ENCODE results near the gene CPNE6. TPM values are rescaled to one million over a fixed set of nuclear protein-coding genes. Genes with fewer than 3 reads are reported as not detected.

The CPNE6 gene
- polyA plus RNA-seq, 1 donor from 2014 or later, result not detected

- Mint-ChIP-seq H3K36me3 (peaks cover under 1% of the 10 kb centered on the region), H3K9me3 (no peaks in the 10 kb centered on the region), H3K4me1 (peaks cover 22 to 26% (median 26%) of the 10 kb centered on the region in 3 donors), H3K4me3 (peak overlapping the region; percentile 83 to 94 (median 88)), H3K27ac (peak overlapping the region; percentile 77 to 93 (median 92)), H3K27me3 (no peaks in the 10 kb centered on the region)
These were observed 20.1 kb upstream of the CPNE6 start for GRCh38 chr14:24051176-24051788.

DNA sequence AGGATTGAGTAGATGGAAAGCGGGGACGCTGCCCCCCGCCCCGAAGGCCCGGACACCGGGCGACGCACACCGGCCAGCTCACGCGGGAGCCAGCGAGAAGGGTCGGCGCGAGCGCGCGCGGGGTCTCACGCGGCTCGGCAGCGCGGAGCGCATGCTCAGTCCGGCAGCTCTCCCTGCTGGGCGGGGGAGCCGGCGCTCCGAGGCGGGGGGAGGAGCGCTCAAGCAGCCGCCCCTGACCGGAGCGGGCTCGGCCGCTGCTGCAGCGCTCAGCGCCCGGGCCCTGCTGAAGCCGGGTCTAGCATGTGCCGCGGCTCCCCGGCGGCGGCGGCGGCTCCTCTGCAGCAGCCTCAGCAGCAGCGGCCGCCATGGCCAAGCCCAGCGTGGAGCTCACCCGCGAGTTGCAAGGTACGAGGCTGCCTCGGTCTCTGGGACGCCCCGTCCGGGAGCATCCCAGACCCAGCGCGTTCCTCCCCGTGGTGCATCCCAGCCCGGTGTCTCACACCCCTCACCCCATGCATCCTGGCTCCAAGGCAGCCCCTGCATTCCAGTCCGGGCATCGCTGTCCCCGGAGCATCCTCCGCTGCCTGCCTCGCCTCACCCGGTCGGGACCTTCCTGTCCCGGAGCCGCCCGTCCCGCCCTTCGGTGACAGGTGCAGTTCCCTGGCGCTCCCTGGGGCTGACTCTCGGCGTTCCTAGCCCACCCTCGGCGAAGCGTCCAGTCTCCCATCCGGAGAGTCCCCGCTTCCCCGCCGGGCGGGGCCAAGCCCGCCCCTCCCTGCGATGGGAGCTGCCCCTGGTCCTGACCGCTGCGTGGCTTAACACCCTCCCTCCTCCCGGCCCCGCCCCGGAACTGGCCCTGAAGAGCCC lies 19.3 kb upstream of the CPNE6 start, which contains the start of gene CARMIL3:
Gene CARMIL3, plus strand, starts transcription at position 221 of the 867 bp plus-strand sequence. Its CDS starts 145 bp downstream, at position 366.
- Mint-ChIP-seq H3K36me3 (peaks cover 3% of the 10 kb centered on the region), H3K9me3 (no peaks in the 10 kb centered on the region)

DNA sequence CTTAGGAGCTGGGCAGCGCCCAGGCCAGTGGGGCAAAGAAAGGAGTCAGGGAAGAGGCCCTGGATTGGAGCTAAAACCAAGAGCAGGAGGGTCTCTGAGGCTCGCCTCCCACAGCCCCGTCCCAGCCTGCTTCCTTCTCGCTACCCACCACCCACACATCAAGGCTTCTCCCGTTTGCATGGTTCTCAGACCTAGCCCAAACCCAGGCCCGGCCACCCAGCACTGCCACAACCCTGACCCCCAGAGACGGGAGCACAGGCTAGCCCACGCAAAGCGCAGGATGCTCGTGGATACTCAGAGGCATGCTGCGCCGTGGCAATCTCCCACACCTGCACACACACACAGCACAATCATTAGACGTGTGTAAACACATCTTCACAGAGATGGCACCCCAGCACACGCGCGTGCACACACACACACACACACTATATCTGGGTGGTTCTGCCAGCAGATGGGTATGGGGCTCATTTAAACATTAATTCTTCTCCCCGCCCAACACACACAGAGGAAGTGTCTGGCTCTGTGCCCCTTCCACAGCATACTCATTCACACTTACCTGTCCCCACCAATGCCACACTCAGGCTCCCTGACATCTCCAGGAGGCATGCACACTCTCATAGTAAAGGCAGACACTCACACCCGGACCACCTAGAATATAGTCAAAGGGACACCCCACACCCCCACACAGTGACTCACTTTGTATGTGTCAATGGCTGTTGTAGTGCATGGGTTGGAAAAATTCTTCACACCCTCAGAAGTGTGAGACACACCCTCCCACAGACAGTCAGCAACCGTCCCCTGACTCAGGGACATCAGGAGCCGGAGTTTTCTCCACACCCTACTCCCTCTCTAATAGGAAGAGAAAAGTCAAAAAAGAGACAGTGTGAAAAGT lies 18.5 kb upstream of the CPNE6 start:
- Mint-ChIP-seq H3K36me3 (peaks cover 3% of the 10 kb centered on the region), H3K27me3 (no peaks in the 10 kb centered on the region), H3K4me1 (peaks cover 22 to 26% (median 26%) of the 10 kb centered on the region in 3 donors), H3K27ac (peak overlapping the region in 2 of 3 donors; percentile 11 to 16), H3K4me3 (peak overlapping the region; percentile 66 to 84 (median 82)), H3K9me3 (no peaks in the 10 kb centered on the region)

More for the DNA sequence above, 19.3 kb upstream of the CPNE6 start, which contains the start of gene CARMIL3:
- Mint-ChIP-seq H3K4me3 (peak within 1 kb of the TSS; percentile 83 to 94 (median 88)), H3K27ac (peak within 1 kb of the TSS; percentile 77 to 93 (median 92)), H3K27me3 (no peaks in the 10 kb centered on the region), H3K4me1 (peaks cover 22 to 26% (median 26%) of the 10 kb centered on the region in 3 donors)

DNA sequence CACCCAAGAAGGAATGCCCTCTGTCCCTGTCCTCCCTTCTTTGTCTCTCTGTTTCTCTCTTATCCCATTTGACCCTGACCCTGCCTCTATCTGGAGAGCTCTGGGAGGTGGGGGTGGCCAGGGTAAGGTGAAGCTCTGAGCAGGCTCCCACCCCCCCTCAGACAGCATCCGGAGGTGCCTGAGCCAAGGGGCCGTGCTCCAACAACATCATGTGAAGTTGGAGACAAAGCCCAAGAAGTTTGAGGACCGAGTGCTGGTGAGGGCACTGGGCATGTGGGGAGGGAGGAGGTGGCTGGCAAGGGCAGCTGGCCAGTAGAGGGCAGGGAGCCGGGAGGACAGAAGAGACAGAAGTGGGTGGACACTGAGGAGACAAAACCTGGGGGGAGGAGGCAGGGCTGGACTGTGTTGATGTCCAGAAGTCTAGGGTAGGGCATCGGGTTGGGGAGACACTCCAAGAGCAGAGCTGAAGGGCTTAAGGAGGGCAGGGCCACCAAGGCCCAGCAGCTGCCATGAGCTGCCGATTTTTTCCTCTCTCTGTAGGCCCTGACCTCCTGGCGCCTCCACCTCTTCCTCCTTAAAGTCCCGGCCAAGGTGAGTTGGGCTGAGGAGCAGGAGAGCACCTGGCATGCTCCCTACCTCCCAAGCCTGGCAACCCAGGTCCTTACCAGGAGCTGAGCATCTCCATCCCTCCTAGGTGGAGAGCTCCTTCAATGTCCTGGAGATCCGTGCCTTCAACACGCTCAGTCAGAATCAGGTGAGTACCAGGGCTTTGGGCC lies 17.6 kb upstream of the CPNE6 start:
- Mint-ChIP-seq H3K4me3 (peak overlapping the region; percentile 66 to 84 (median 82)), H3K27ac (peak overlapping the region in 1 of 3 donors; percentile 53), H3K27me3 (peaks cover 2% of the 10 kb centered on the region), H3K4me1 (peaks cover 21 to 30% (median 24%) of the 10 kb centered on the region in 3 donors), H3K36me3 (peaks cover 5% of the 10 kb centered on the region), H3K9me3 (no peaks in the 10 kb centered on the region)

GRCh38 chr14:24054324-24054641 lies 17.1 kb upstream of the CPNE6 start:
- peaks cover 17 to 25% (median 18%) of the 10 kb centered on the region in 3 donors for H3K4me1 Mint-ChIP-seq

DNA sequence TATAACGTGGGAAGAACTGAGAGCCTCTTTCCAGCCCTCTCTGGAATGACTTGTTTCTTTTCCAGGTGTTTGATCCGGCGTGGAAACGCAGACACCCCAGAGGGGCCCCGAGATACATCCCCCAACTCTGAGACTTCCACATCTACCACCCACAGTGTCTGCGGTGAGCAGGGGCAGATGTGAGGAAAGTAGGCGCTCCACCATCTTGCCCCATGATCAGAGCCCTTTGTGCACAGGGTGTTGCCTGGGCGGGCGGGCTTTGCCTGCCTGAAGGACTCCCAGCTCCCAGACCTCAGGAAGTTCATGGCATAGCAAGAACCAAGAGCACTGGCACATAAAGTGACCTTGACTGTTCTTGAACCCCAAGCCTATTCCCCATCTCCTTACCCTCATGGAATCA lies 16.7 kb upstream of the CPNE6 start:
- Mint-ChIP-seq H3K9me3 (no peaks in the 10 kb centered on the region), H3K27me3 (peaks cover 2% of the 10 kb centered on the region), H3K27ac (no peak overlapping the region), H3K4me1 (peaks cover 16 to 24% (median 17%) of the 10 kb centered on the region in 3 donors), H3K36me3 (peaks cover 5% of the 10 kb centered on the region), H3K4me3 (peak overlapping the region in 1 of 4 donors; percentile 67)

More at GRCh38 chr14:24054324-24054641, 17.1 kb upstream of the CPNE6 start:
- peaks cover 2% of the 10 kb centered on the region for H3K27me3 Mint-ChIP-seq
- peaks cover 5% of the 10 kb centered on the region for H3K36me3 Mint-ChIP-seq
- no peak overlapping the region for H3K27ac Mint-ChIP-seq
- H3K9me3 Mint-ChIP-seq, result no peaks in the 10 kb centered on the region
- peak overlapping the region in 1 of 4 donors; percentile 84 for H3K4me3 Mint-ChIP-seq

DNA sequence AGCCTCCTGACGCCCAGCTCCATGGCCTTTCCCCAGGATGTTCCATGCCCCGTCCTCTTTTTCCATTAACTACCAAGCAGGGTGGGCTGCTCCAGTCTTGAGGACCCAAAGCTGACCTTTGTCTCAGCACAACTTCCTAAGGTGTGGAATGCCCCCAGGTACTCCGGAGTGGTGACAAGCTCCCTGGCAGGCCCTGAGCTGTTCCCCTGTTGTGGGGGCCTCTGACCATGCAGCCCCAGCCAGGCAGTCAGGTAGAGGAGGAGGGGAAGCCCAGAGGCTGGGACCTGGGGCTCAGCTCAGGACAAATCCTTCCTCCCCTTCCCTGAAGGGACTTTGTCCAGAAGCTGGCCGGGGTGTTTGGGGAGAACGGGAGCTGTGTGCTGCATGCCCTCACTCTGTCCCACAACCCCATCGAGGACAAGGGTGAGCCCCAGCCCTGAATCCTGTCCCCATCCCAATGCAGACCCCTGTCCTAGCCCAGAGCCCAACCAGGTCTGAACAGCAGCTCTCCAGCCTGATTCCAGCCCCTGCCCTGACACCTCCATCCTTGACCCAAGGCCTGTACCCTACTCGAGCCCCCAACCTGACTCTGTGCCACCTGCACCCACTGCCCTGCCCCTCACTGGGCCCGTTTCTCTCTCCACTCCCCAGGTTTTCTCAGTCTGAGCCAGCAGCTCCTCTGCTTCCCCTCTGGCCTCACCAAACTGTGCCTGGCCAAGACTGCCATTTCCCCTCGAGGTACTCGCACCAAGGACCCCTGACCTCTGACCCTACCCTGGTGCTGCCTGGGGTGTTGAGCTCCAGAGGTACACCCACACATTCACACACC lies 15.2 kb upstream of the CPNE6 start:
- H3K9me3 Mint-ChIP-seq, result no peaks in the 10 kb centered on the region

DNA sequence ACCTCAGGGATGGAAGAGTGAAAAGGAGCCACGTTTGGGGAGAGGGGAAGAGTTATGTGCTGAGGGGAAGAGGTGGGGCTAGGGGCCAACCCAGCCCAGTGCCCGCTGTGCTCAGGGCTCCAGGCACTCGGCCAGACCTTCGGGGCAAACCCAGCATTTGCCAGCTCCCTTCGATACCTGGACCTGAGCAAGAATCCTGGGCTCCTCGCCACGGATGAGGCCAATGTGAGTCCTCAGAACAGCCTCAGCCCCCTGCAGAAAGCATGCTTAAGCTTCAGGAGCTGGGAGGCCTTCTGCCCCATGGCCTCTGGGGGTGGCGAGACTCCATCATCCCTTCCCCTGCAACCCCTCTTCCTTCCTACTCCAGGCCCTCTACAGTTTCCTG lies 14.6 kb upstream of the CPNE6 start:
- Mint-ChIP-seq H3K36me3 (peaks cover 7% of the 10 kb centered on the region), H3K4me3 (no peak overlapping the region), H3K9me3 (no peaks in the 10 kb centered on the region), H3K27me3 (peaks cover 2% of the 10 kb centered on the region), H3K27ac (no peak overlapping the region), H3K4me1 (peaks cover 10 to 11% (median 10%) of the 10 kb centered on the region in 3 donors)

More for the DNA sequence above, 15.2 kb upstream of the CPNE6 start:
- Mint-ChIP-seq H3K4me1 (peaks cover 11 to 12% (median 11%) of the 10 kb centered on the region in 3 donors), H3K36me3 (peaks cover 7% of the 10 kb centered on the region), H3K27ac (no peak overlapping the region), H3K4me3 (peak overlapping the region in 1 of 4 donors; percentile 47), H3K27me3 (peaks cover 2% of the 10 kb centered on the region)

- Mint-ChIP-seq H3K4me1 (peaks cover 10 to 11% (median 10%) of the 10 kb centered on the region in 3 donors), H3K4me3 (no peak overlapping the region), H3K27ac (no peak overlapping the region), H3K27me3 (peaks cover 2% of the 10 kb centered on the region), H3K9me3 (no peaks in the 10 kb centered on the region), H3K36me3 (peaks cover 7% of the 10 kb centered on the region)
These were observed 14.1 kb upstream of the CPNE6 start for GRCh38 chr14:24057271-24057670.

GRCh38 chr14:24057867-24058259 lies 13.5 kb upstream of the CPNE6 start:
- H3K27ac Mint-ChIP-seq, result peak overlapping the region in 1 of 3 donors; percentile 45
- H3K9me3 Mint-ChIP-seq, result no peaks in the 10 kb centered on the region
- H3K27me3 Mint-ChIP-seq, result peaks cover 2% of the 10 kb centered on the region
- peak overlapping the region in 1 of 4 donors; percentile 24 for H3K4me3 Mint-ChIP-seq
- peaks cover 6 to 9% (median 8%) of the 10 kb centered on the region in 3 donors for H3K4me1 Mint-ChIP-seq
- H3K36me3 Mint-ChIP-seq, result peaks cover 7% of the 10 kb centered on the region

GRCh38 chr14:24058260-24058950 lies 13.0 kb upstream of the CPNE6 start:
- H3K27ac Mint-ChIP-seq, result peak overlapping the region in 1 of 3 donors; percentile 45

GRCh38 chr14:24058951-24059475 lies 12.3 kb upstream of the CPNE6 start:
- no peaks in the 10 kb centered on the region for H3K9me3 Mint-ChIP-seq
- peaks cover 7% of the 10 kb centered on the region for H3K36me3 Mint-ChIP-seq
- H3K27ac Mint-ChIP-seq, result no peak overlapping the region
- H3K4me1 Mint-ChIP-seq, result peaks cover 2 to 5% (median 2%) of the 10 kb centered on the region in 3 donors
- H3K27me3 Mint-ChIP-seq, result peaks cover 2% of the 10 kb centered on the region
- no peak overlapping the region for H3K4me3 Mint-ChIP-seq

More at GRCh38 chr14:24058260-24058950, 13.0 kb upstream of the CPNE6 start:
- Mint-ChIP-seq H3K4me1 (peaks cover 2 to 5% (median 3%) of the 10 kb centered on the region in 3 donors), H3K4me3 (peak overlapping the region in 1 of 4 donors; percentile 24), H3K9me3 (no peaks in the 10 kb centered on the region), H3K36me3 (peaks cover 7% of the 10 kb centered on the region), H3K27me3 (peaks cover 2% of the 10 kb centered on the region)

Data from IgD-negative memory B cell (primary cell).